GM12865 (cell line): ENCODE measurements around the gene PIGU.

ENCODE experiments used
- DNase-seq: peaks from one replicate; pipeline ENCODE4 v3.0.0; 2010; ENCODE audit warnings: low read depth
- H3K4me3 ChIP-seq: 2 replicates; pipeline ENCODE4 v1.5.1; 2011; ENCODE audit warnings: mild to moderate bottlenecking, low read depth, low read length, control low read depth
- CTCF ChIP-seq: IDR thresholded peaks from 2 replicates; pipeline ENCODE4 v1.5.1; 2011; ENCODE audit warnings: low read length, control low read depth, low read depth, inconsistent platforms; ENCODE audit not compliant: insufficient read depth; ENCODE audit errors: missing control alignments

The PIGU gene

GRCh38 chr20:34511891-34512265, 165.0 kb downstream of the PIGU start:
- TF ChIP-seq CTCF = no peak
- no peak for DNase-seq
- no peak overlapping the region for H3K4me3 ChIP-seq

DNA sequence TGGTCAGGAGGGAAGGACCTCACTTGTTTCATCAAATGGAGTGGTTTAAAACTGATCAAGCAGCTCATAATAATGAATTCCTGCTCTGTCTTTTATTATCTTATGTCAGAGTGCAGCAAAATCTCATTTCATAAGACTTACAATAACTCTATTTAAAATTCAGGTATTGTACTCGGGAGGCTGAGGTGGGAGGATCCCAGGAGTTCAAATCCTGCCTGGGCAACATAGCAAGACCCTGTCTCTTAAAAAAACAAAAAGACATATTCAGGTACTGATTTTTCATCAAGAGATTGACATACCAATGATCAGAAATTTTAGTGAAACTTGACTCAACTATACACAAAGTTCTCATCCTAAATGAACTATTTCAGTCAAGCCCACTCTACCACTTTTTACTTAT, 166.3 kb downstream of the PIGU start:
- no peak overlapping the region for H3K4me3 ChIP-seq
- DNase-seq = no peak
- TF ChIP-seq CTCF = no peak
